GM12891 (cell line): ENCODE data around the gene RPS16.

Experiments
- POLR2A ChIP-seq: IDR thresholded peaks from 2 replicates; pipeline ENCODE4 v1.6.1; 2011; ENCODE audit warnings: low read depth, low read length, control low read depth
- POLR2AphosphoS5 ChIP-seq: IDR thresholded peaks from 2 replicates; pipeline ENCODE4 v1.6.1; 2011; ENCODE audit warnings: low read depth, low read length, control low read depth
- POU2F2 ChIP-seq: IDR thresholded peaks from 2 replicates; pipeline ENCODE4 v1.6.1; 2011; ENCODE audit warnings: low read depth, mild to moderate bottlenecking, control low read depth, low read length, moderate library complexity
- TAF1 ChIP-seq: IDR thresholded peaks from 2 replicates; pipeline ENCODE4 v1.6.1; 2011; ENCODE audit warnings: low read depth, low read length, control low read depth

GRCh38 chr19:39474139-39474620 lies 38.4 kb upstream of the RPS16 start:
- no peak for TF ChIP-seq POLR2A
- TF ChIP-seq POLR2AphosphoS5, result no peak
- TF ChIP-seq TAF1, result no peak
- no peak for TF ChIP-seq POU2F2
